GM18867 (cell line): ENCODE data around the gene LAMA3.

ENCODE experiments used
- ATAC-seq: cut with Tn5 transposase; IDR thresholded peaks from one replicate; pipeline ENCODE4 v1.9.1; 2021; ENCODE audit warnings: mild to moderate bottlenecking, moderate library complexity; ENCODE audit not compliant: unreplicated experiment

The LAMA3 gene

GRCh38 chr18:23845988-23846630, 156.9 kb downstream of the LAMA3 start:
- ATAC-seq, result no peak

- ATAC-seq, result no peak
These were observed 158.2 kb downstream of the LAMA3 start for GRCh38 chr18:23847321-23847986.

GRCh38 chr18:23849141-23849540, 159.9 kb downstream of the LAMA3 start:
- no peak for ATAC-seq

- ATAC-seq, result no peak
These were observed 161.0 kb downstream of the LAMA3 start for GRCh38 chr18:23850215-23850614.

GRCh38 chr18:23851470-23852002, 162.3 kb downstream of the LAMA3 start:
- ATAC-seq, result no peak

GRCh38 chr18:23852236-23853045, 163.2 kb downstream of the LAMA3 start:
- peak; percentile 76 for ATAC-seq

- no peak for ATAC-seq
These were observed 164.4 kb downstream of the LAMA3 start for GRCh38 chr18:23853448-23854195.

- ATAC-seq, result no peak
These were observed 166.5 kb downstream of the LAMA3 start for GRCh38 chr18:23855721-23856120.

GRCh38 chr18:23856466-23857163, 167.4 kb downstream of the LAMA3 start:
- ATAC-seq, result no peak

- ATAC-seq, result no peak
These were observed 167.9 kb downstream of the LAMA3 start for GRCh38 chr18:23857164-23857552.

- ATAC-seq, result no peak
These were observed 168.5 kb downstream of the LAMA3 start for GRCh38 chr18:23857756-23858155.

- ATAC-seq, result peak; percentile 43
These were observed 170.4 kb downstream of the LAMA3 start for GRCh38 chr18:23859466-23860336.

- no peak for ATAC-seq
These were observed 172.1 kb downstream of the LAMA3 start for GRCh38 chr18:23861326-23861725.

- ATAC-seq, result no peak
These were observed 172.7 kb downstream of the LAMA3 start for GRCh38 chr18:23861805-23862470.

- no peak for ATAC-seq
These were observed 175.4 kb downstream of the LAMA3 start for GRCh38 chr18:23864624-23865023.

- no peak for ATAC-seq
These were observed 177.8 kb downstream of the LAMA3 start for GRCh38 chr18:23867006-23867405.

GRCh38 chr18:23868136-23868785, 179.0 kb downstream of the LAMA3 start:
- ATAC-seq, result no peak

- no peak for ATAC-seq
These were observed 181.6 kb downstream of the LAMA3 start for GRCh38 chr18:23870676-23871380.
